ENCODE measurements around the gene SDK1.

Gene SDK1

DNA sequence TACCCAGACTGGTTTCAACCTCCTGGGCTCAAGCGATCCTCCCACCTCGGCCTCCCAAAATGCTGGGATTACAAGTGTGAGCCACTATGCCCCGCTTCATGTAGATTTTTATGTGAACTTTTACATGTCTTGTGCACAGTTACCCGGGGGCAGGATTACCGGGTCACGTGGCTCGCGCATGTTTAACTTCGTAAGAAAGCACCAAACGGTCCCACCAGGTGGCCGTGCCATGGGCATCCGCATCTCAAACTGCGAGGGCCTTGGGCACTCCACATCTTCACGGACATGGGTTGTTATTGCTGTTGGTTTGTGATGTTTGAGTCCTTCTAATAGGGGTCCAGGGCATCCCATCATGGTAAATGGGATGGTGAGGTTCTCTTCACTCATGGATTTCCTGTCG is 744.4 kb downstream of the SDK1 start:
- DNase-seq (ENCODE audit: low spot score), result no peak

DNA sequence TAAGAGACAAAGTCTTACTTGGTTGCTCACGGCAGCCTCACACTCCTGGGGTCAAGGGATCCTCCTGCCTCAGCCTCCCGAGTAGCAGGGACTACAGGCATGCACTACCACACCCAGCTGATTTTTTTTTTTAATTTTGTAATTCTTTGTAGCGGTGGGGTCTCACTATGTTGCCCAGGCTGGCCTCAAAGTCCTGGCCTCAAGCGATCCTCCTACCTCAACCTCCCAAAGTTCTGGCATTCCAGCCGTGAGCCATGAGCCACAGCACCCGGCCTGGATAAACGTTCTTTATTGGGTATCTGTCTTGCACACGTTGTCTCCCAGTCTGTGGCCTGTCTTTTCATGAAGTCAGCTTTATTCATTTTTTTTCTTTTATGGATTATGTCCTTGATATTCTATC is 744.9 kb downstream of the SDK1 start:
- no peak for DNase-seq (ENCODE audit: low spot score)

DNA sequence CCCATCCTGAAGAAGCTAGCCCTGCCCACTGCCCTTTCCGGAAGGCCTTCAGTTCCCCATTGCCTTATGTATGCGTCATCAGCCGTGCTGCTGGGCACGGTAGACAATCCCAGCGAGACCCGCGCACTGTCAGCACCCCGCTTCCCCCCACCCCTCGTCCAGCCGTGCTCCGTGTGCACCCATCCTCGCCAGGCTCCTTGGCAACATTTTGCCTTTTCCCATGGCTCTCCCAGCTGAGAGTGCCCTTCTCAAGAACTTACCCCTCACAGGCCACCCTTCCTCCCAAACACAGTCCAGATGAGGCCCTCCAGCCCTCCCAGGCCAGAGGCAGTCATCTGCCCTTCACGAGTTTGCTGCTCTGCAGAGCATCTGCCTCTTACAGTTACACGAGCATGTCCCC is 747.3 kb downstream of the SDK1 start:
- DNase-seq (ENCODE audit: low spot score), result no peak

DNA sequence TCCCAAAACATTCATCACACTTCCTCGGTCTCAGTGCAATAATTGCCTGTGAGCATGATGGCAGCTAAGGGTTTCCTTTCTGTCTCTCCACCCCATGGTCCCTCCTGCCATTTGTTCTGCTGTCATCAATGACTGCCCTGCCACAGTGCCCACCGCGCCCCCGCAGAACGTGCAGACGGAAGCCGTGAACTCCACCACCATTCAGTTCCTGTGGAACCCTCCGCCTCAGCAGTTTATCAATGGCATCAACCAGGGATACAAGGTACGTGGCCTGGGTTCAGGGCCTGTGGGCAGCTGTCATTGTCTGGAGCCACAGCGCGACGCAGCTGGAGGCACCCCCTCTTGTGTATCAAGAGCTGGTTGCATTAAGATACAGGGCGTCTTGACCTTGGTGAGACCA is 748.1 kb downstream of the SDK1 start:
- DNase-seq (ENCODE audit: low spot score), result no peak

DNA sequence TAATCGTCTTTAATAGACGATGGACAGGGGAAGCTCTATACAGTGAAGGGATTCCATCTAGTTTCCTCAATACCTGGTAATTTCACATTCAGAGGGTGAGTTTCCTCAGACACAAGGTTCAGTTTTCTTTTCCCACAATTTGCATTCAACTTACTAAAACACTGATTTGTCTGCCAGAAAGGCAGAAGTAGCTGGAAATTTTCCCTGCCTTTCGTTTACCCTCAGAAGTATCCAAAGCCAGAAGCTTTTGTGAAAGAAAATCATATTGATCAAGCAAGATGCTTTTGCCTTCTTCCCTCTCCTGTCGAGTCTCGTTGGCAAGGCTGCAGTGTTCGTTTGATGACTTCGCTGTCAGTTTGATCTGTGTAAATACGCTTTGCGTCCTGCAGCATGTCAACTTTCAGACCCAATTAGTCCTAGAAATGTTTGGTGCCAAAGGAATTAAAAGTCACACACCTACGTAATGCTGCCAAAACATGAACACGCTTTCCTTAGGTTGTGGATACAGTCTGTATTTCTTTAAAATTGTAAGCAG is 749.1 kb downstream of the SDK1 start:
- no peak for DNase-seq (ENCODE audit: low spot score)

DNA sequence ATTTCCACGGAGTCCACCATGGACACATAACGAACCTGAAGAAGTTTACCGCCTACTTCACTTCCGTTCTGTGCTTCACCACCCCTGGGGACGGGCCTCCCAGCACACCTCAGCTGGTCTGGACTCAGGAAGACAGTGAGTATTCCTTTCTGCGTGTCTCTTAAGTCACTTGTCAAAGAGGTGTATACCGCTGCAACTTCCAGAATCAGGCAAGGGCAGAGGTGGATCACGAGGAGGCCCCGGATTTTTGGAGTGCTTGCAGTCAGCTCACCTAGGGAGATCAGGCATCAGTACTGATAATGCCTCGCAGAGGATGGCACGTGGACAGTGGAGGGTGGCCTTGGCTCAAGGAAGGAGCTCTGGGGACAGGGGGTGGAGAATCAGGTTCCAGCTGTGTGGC is 750.6 kb downstream of the SDK1 start:
- no peak for DNase-seq (ENCODE audit: low spot score)

DNA sequence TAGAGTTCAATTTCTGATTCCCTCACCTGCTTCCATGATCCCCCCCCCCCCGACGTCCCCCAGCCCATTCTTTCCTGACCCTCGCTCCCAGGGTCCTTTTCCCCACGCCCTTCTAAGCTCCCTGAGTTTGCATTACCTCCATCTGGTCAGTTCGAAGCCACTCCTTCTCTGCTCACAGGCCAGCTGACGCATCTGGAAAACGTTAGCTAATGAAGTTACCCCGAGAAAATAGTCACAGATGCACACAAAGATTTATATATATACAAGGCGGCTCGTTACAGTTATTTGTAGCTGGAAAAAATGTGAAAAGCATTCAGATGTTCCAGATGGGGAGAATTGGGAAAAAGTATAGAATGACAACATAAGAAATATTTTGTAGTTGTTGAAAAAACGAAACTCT is 751.1 kb downstream of the SDK1 start:
- no peak for DNase-seq (ENCODE audit: low spot score)

DNA sequence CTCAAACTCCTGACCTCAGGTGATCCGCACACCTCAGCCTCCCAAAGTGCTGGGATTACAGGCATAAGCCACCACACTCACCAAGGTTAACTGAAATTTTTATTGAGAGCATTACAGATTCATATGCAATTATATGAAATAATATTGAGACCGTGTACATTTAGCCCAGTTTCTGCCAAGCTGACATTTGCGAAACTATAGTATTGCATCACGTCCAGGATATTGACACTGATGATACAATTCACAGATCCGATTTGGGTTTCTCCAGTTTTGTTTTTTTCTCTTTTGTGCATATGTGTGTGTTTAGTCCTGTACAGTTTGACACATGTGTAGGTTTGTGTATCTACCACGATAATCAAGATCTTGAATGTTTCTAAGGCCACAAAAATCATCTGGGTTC is 753.1 kb downstream of the SDK1 start:
- DNase-seq (ENCODE audit: low spot score), result no peak

DNA sequence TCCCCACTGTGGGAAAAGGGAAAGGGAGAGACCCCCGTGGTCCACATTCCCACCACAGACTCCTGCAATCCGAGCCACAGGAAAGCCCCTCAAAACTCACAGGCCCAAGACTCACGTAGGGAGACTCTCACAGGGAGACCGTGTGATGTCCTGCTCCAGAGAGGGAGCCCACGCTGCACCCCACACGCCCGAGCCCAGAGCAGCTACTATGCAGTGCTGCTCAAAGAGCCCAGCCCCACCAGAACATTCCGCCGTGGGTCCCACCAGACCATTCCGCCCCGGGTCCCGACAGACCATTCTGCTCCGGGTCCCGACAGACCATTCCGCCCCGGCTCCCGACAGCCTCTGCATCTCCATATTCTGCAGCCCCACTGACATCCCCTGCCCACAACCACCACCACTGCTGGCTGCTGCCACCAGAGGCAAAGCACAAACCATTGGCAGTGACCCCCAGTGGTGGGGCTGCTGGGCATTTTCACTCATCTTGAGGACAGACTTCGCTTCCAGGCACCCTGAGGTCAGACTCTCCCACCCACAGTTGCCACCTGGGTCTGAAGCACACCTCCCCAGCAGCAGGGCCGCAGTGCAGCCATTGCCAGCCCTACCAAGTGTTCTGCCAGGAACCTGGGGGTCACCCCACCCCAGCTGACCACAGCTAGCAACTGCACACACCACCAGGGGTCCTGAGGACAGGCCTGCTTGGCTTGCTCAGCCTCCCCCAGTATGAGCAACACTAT is 755.7 kb downstream of the SDK1 start:
- no peak for DNase-seq (ENCODE audit: low spot score)

DNA sequence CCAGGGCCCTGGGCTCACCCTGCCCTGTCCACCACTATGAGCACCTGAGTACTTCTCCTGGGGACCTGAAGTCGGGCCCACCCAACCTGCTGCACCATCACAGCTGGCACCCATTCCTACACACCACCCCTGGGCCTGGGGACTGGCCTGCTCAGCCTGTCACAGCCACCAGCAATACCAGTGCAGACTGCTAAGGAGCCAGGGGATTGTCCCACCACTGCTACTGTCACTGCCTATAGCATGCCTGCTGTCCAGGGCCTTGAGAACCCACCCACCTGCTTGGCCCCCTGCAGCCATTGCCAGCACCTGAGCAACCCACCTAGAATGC is 756.2 kb downstream of the SDK1 start:
- DNase-seq (ENCODE audit: low spot score), result no peak

DNA sequence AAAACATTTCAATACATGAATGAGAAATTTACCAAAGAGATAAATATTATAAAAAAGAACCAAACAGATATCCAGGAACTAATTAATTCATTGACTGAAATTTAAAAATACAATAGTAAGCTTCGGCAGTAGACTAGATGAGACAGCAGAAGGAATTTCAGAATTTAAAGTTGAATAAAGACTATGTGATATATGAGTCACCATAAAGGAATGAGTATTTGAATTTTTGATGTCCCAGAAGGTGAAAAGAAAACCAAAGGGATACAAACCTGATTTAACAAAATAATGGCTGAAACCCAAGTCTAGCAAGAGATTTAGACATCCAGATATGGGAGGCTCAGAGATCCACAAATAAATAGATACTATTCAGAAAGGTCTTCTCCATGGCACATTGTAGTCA is 757.1 kb downstream of the SDK1 start:
- DNase-seq (ENCODE audit: low spot score), result no peak

DNA sequence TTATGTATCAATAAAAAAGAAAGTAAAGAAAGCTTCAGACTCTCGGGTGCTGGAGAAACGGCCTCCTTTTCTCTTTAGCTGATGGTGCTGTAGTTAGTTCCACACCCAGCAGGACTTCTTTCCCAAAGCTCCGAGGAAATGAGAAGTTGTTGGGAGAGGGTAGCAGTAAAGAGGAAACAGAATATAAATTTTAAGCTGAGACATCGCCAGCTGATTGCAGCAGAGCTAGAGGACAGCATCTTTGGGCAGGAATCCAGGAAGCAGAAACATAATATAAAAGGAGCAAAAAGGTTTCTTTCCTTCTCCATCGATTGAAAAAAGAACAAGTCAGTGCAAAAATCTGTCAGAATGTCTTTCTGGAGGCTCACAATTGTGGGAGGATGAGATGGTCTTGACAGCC is 764.1 kb downstream of the SDK1 start:
- DNase-seq (ENCODE audit: low spot score), result no peak

DNA sequence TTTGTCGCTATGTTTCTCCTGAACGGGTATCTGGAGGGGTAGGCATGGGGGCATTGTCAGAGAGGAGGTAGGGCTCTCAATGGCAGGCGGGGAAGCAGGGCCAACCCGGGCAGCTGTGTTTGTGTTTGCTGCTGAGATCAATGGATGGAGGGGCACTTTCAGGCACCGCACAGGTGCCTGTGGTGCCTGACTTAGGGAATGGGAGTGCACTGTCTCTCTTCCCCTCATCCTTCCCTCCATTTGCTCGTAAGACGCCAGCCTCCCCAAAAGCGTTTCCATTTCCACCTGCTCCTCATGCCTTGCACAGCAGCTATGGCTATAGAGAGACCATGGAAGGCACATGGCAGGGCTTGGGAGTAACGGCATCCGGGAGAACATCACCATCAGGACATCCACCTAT is 765.2 kb downstream of the SDK1 start:
- no peak for DNase-seq (ENCODE audit: low spot score)

DNA sequence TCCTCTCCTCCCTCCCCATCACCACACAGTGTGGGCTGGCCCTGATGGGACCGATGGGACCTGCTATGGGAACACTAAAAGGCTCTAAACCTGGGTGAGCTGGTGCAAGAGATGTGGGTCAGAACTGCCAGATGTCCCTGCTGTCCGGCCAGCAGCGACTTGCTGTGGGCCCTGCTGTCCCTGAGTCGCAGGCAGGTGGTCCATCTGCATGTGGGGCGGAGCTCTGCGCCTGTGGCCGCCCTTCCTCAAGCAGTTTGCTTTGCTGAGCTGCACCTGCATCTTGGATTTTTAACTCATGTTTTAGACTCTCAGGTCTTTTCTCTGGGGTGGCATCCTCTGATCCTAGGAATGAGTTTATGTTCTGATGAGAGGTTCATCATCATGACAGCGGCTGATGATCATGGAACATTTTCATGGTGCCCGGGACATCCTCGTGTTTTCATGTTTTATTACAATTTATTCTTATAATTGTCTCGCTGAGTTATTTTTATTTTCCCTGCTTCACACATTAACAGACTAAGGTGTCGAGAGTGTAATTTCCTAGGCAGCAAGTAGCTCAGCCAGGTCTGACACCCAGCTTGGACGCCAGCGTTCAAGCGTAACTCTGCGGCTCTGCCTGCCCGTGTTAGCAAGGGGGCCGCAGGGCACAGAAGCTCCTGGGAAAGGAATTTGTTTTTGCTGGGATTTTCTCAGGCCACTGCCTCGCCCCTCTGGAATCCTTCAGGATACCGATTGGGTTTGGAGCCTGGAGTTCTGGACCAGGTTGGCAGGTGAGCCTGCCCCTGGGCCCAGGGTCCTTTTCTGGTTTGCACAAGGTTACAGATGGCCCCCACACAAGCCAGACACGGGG is 765.8 kb downstream of the SDK1 start:
- no peak for DNase-seq (ENCODE audit: low spot score)

DNA sequence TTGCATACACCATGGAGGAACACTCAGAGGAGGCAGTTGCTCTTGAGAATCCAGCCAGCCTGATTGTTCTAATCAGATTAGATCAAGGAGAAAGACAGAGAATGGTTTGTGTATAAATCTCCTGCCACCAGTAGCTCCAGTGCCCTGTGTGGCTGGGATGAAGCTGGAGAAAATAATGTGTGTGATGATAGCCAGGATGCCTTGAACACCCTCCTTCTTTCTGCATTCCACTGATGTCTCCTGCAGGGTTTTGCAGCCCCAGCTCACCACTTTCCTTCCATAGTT is 766.4 kb downstream of the SDK1 start:
- DNase-seq (ENCODE audit: low spot score), result no peak

DNA sequence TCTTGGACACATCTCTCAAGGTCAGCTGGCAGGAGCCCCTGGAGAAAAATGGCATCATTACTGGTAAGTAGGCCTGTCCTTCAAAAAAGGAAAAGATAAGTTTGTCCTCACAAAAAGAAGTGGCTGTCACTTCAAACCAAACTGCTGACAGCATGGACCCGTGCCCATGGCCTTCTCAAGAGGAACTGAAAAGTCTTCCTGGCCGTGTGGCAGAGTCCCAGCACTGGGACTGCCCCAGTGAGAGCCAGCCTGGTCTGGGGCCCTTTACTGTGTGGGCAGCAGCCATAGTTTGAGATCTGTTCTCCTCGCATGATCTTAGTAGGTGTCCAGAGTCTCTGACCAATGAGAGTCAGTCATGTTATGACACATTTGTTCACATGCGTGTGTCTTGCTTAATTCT is 766.8 kb downstream of the SDK1 start:
- no peak for DNase-seq (ENCODE audit: low spot score)

DNA sequence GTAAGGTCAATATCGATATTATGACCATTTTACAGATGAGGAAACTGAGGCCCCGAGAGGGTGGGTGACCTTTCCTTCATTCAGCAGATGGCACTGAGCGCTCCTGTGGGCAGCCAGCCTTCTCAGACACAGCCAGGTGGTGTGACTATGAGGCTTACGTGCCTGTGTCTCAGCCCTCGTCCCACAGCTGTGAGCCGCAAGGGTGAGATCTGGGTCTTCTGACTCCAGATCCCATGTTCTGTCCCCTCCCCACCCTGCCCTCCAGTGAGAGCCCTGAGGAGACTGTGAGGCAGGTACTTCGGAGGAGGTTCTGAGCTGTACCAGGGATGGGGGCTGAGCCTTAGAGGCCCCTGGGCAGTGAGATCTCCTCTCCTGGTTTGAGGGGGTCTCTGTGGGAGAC is 767.2 kb downstream of the SDK1 start:
- DNase-seq (ENCODE audit: low spot score), result no peak

DNA sequence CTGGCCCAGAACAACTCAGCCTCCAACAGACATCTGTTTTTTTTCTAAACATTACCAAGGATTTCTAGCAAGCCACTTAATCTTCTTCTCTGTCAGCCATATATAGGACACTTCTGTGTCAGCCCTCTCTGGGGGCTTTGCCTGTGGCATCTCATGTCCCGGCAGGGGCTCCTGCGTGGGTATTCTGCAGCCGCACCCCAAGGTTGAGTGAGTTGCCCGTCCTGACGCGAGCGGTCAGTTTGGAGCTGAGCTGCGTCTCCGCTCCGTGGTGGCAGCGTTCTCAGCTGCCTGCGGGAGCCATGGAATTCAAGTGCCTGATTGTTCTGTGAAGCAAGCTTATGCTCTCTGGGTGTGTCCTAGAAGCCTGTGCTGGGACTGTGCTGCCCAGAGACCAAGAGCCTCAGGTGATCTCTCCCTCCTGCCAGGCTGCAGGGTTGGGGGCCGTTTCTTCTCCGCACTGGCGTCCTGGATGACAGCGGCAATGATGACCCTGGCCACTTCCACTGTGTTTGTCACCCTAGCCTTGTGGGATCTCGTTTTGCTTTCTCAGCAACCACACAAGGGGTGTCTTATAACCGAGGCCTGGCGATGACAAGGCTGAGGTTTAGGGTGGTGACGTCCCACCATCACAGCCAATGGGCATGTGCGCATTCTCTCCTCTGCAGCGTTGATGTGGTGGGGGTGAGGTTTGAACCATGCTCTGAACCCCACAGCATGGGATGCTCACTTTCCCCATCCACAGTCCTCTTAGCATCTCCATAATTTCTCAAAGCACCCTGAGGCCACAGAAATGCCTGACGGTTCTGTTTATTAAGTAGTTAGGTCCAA is 768.4 kb downstream of the SDK1 start:
- no peak for DNase-seq (ENCODE audit: low spot score)

DNA sequence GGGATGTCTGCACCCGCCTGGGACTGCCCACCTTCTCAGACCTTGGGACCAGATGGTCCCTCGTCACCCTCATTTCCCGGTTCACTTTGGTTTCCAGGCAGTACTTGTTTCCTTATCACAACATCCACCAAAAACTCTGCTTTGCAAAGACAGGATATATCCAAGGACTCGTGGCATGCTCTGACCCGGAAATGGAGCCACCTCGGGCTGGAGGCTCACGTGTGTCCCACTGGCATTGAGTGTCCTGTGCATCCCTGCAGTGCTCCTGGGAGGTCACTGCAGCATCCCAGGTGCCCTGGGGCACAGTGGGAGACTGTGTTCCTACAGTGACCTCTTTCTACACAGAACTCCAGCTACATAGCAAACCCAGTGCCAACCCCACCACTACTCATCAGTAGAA is 769.2 kb downstream of the SDK1 start:
- no peak for DNase-seq (ENCODE audit: low spot score)

DNA sequence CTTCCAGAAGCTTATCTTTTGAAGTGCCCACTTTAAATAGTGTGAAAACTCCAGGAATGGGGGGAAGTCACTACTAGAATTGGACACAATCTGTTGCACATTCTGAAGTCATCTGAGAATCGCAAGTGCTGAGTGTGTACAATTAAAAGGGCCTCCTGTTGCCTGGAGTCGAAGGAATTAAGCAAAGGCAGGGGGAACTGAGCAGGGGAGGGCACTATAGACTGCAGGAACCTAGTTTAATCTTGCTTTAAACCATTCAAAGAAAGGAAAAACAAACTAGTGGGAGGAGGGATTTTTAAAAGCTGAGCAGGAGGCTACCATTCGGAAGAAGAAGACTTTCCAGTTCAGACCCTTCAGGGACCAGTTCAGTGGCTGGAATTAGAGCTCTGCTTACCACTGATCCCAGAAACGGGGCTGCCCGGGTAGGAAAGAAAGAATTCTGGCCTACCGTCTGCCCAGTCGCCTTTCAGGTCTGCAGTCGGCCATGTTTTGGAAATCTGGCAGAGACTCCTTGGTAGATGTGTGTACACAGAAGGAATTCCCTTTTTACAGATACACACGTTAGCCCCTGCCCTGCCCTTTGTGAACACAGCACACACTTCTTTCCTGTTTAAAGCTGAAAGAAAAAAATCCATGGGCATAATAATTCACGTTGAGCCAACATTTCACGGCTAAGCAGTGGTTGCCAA is 770.5 kb downstream of the SDK1 start:
- DNase-seq (ENCODE audit: low spot score), result no peak

DNA sequence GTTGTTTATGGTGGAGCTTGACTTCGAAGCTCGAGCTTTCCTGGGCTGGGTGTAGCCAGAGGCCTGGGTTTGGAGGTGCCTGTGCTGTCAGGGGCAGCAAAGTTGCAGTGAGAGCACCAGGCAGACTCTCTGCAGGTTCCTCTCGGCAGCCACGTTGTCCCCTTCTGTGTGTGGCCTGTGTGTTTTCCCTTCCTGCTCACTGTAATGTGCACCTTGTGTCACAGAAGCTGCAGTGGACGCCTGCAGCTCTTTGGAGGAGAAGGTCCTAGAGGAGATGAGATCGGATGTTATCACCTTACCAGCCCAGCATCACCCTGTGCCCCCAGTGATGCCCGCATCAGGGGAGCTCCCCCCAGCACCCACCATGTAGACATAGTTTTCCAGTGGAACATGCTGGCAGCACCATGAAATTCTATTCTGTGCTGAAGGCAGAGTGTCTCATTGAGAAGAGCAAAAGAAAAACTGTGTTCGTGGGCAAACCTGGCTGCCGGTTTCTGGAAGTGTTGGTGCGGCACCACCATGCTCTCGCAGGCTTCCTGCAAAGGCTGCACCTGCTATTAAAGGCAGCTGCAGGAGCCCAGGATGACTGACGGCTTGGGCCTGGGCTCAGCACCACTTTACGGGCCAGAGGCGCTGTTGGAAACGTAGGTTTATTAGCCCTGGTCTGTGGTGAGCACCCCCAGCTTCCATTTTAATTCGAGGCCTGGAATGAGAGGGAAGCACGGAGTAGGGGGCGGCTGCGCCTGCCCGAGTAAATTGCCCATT is 771.3 kb downstream of the SDK1 start:
- no peak for DNase-seq (ENCODE audit: low spot score)

DNA sequence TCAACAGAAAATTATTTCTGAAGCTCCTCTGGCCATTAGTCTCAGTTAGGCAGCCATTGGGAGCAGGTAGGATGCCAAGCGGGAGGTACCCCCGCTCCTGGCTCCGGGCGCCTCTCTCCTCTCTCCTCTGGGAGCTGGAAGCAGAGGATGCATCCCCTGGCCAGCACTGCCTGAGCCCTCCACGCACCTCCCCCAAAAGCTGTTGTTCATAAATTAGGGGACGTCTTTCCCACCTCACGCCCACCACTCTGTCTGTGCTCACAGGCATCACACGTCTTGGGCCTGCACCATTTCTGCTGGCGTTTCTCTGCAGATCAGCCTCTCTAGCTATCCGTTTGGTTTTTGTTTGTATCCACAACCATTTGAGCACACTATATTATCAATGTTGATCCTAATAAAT is 772.0 kb downstream of the SDK1 start:
- no peak for DNase-seq (ENCODE audit: low spot score)

Measured in hematopoietic multipotent progenitor cell treated with erythropoietin and hydrocortisone succinate and interleukin-3 and kit ligand, for 15 days (in vitro differentiated cells).